ENCODE data around the gene PLXNA4.

The PLXNA4 gene

GRCh38 chr7:132544025-132544424 is 32.2 kb downstream of the PLXNA4 start:
- no peaks in the 10 kb centered on the region for H3K27me3 ChIP-seq (ENCODE audit: control insufficient read depth, insufficient read depth, low read length)
- H3K4me1 ChIP-seq (ENCODE audit: control insufficient read depth, insufficient read depth, low read length) = peaks cover 14% of the 10 kb centered on the region
- no peak overlapping the region for H3K9ac ChIP-seq (ENCODE audit: low read depth, low read length)
- no peaks in the 10 kb centered on the region for H3K9me3 ChIP-seq (ENCODE audit: control insufficient read depth, insufficient read depth, low read length)
- H3K4me3 ChIP-seq (ENCODE audit: low read depth, low read length) = no peak overlapping the region
- H3K36me3 ChIP-seq (ENCODE audit: control insufficient read depth, insufficient read depth, low read length) = no peaks in the 10 kb centered on the region

- Histone ChIP-seq H3K9me3 (ENCODE audit: control insufficient read depth, insufficient read depth, low read length) (no peaks in the 10 kb centered on the region), H3K9ac (ENCODE audit: low read depth, low read length) (no peak overlapping the region), H3K4me1 (ENCODE audit: control insufficient read depth, insufficient read depth, low read length) (peaks cover 14% of the 10 kb centered on the region), H3K27me3 (ENCODE audit: control insufficient read depth, insufficient read depth, low read length) (no peaks in the 10 kb centered on the region), H3K36me3 (ENCODE audit: control insufficient read depth, insufficient read depth, low read length) (no peaks in the 10 kb centered on the region), H3K4me3 (ENCODE audit: low read depth, low read length) (no peak overlapping the region)
These were observed 33.4 kb downstream of the PLXNA4 start for GRCh38 chr7:132542895-132543294.

GRCh38 chr7:132541656-132542055 is 34.6 kb downstream of the PLXNA4 start:
- H3K27me3 ChIP-seq (ENCODE audit: control insufficient read depth, insufficient read depth, low read length) = peaks cover 5% of the 10 kb centered on the region
- H3K36me3 ChIP-seq (ENCODE audit: control insufficient read depth, insufficient read depth, low read length) = no peaks in the 10 kb centered on the region
- peaks cover 14% of the 10 kb centered on the region for H3K4me1 ChIP-seq (ENCODE audit: control insufficient read depth, insufficient read depth, low read length)
- H3K4me3 ChIP-seq (ENCODE audit: low read depth, low read length) = no peak overlapping the region
- H3K9ac ChIP-seq (ENCODE audit: low read depth, low read length) = no peak overlapping the region
- no peaks in the 10 kb centered on the region for H3K9me3 ChIP-seq (ENCODE audit: control insufficient read depth, insufficient read depth, low read length)

DNA sequence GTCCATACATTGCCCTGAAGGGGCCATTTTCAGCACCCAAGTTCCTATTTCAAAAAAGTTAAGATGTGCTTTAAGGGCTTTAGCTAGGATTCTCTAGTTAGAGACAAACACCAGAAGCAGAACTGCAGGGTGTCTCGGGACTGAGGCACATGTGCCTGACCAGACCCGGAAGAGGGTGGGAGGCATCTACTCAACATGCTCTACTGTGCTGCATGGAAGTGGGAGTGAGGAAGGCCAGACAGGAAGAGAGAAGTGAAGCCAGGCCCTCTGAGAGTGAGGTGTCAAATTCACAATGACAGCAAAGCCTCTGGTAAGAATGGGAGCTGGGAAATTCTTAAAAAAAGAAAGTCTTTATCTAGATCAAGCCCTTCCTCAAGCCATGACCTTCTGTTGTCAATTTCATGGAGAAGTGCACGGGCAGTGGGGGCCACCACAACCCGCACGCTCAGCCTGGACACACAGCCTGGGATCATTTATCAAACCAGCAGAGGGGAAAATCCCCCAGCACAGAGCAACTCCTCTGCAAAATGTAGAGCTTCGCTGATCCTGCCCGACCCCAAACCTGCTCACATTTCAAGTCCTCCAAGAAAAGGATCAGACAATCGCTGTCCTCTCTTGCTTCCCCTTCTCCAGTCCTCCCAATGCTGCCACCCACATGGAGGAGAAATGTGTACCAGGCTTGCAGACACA is 38.7 kb downstream of the PLXNA4 start:
- Histone ChIP-seq H3K4me1 (ENCODE audit: control insufficient read depth, insufficient read depth, low read length) (peaks cover 4% of the 10 kb centered on the region), H3K9me3 (ENCODE audit: control insufficient read depth, insufficient read depth, low read length) (no peaks in the 10 kb centered on the region), H3K9ac (ENCODE audit: low read depth, low read length) (no peak overlapping the region), H3K4me3 (ENCODE audit: low read depth, low read length) (no peak overlapping the region), H3K36me3 (ENCODE audit: control insufficient read depth, insufficient read depth, low read length) (no peaks in the 10 kb centered on the region), H3K27me3 (ENCODE audit: control insufficient read depth, insufficient read depth, low read length) (peaks cover 5% of the 10 kb centered on the region)

DNA sequence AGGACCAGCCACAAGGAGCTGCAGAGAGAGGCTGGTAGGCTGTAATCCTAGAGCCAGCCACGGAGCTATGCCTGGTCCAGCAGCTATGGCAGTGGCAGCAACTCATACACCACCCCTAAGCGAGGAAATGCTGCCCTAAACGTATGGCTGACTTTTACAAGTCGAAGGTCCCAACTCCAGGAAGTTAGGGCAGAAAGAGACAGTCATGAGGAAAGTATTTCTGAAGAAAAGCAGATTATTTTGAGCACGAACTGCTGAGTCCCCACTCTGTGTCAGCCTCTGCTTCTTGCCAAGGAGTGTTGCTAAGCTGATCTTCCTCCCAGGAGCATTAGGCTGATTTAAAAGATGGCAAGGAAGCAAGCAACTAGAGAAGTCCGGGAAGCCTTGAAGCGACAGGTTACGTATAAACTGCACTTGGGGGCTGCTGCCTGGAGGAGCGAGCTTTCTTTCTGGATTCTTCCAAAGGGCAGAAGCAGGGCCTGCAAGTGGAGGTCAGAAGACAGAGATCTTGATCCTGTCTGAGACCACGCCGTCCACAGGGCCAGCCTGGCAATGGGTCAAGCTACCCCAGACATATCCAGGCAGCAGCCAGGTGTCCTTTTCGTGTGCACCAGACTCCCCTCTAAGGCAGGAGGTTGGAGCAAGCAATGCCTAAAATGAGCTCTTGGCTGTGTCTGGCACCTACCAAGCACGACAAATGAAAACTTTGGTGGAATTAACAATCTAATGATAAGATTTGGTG is 39.4 kb downstream of the PLXNA4 start:
- Histone ChIP-seq H3K9me3 (ENCODE audit: control insufficient read depth, insufficient read depth, low read length) (no peaks in the 10 kb centered on the region), H3K4me3 (ENCODE audit: low read depth, low read length) (no peak overlapping the region), H3K4me1 (ENCODE audit: control insufficient read depth, insufficient read depth, low read length) (peaks cover 4% of the 10 kb centered on the region), H3K27me3 (ENCODE audit: control insufficient read depth, insufficient read depth, low read length) (peaks cover 5% of the 10 kb centered on the region), H3K36me3 (ENCODE audit: control insufficient read depth, insufficient read depth, low read length) (no peaks in the 10 kb centered on the region), H3K9ac (ENCODE audit: low read depth, low read length) (no peak overlapping the region)

DNA sequence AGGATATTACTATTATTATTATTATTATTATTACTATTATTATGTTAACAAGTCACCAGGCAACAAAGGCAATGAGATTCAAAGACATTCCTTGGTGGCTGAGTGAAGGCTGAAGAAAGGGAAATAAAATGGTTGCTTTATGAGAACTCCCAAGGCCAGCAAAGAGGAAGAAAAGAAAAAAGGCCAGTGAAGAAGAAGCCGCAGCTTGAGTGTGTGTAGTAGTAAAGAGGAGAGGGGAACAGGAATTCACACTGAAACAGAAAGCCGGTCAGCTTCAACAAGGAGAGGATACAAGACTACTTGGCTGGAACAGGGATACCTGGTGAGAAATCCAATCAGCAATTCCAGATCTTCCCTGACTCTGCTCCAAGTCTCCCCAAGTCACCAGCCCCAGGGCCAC is 42.4 kb downstream of the PLXNA4 start:
- H3K4me1 ChIP-seq (ENCODE audit: control insufficient read depth, insufficient read depth, low read length) = no peaks in the 10 kb centered on the region
- H3K27me3 ChIP-seq (ENCODE audit: control insufficient read depth, insufficient read depth, low read length) = peaks cover 5% of the 10 kb centered on the region
- H3K9me3 ChIP-seq (ENCODE audit: control insufficient read depth, insufficient read depth, low read length) = no peaks in the 10 kb centered on the region
- no peak overlapping the region for H3K9ac ChIP-seq (ENCODE audit: low read depth, low read length)
- no peaks in the 10 kb centered on the region for H3K36me3 ChIP-seq (ENCODE audit: control insufficient read depth, insufficient read depth, low read length)
- no peak overlapping the region for H3K4me3 ChIP-seq (ENCODE audit: low read depth, low read length)

- H3K4me3 ChIP-seq (ENCODE audit: low read depth, low read length) = no peak overlapping the region
- H3K36me3 ChIP-seq (ENCODE audit: control insufficient read depth, insufficient read depth, low read length) = no peaks in the 10 kb centered on the region
- H3K27me3 ChIP-seq (ENCODE audit: control insufficient read depth, insufficient read depth, low read length) = peaks cover 4% of the 10 kb centered on the region
- no peak overlapping the region for H3K9ac ChIP-seq (ENCODE audit: low read depth, low read length)
- no peaks in the 10 kb centered on the region for H3K4me1 ChIP-seq (ENCODE audit: control insufficient read depth, insufficient read depth, low read length)
- no peaks in the 10 kb centered on the region for H3K9me3 ChIP-seq (ENCODE audit: control insufficient read depth, insufficient read depth, low read length)
These were observed 44.0 kb downstream of the PLXNA4 start for GRCh38 chr7:132532281-132532680.

DNA sequence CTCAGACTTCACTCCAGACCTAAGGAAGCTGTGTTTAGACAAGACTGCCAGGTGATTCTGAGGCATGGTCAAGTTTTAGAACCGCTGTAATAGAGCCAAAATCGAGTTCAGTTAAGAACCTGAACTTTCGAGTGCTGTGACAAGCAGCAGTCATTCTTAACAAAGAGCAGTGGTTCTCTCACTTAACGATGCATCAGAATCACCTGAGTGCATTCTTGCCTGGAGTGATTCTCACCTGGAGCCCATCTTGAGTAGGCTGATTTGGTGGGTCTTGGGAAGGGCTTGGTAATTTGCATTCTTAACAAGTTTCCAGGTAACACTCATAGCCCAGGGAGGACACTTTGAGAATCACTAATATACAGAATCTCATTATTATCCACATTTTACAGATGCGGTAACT is 44.7 kb downstream of the PLXNA4 start:
- H3K4me1 ChIP-seq (ENCODE audit: control insufficient read depth, insufficient read depth, low read length) = no peaks in the 10 kb centered on the region
- H3K4me3 ChIP-seq (ENCODE audit: low read depth, low read length) = no peak overlapping the region
- no peak overlapping the region for H3K9ac ChIP-seq (ENCODE audit: low read depth, low read length)
- H3K36me3 ChIP-seq (ENCODE audit: control insufficient read depth, insufficient read depth, low read length) = no peaks in the 10 kb centered on the region
- H3K27me3 ChIP-seq (ENCODE audit: control insufficient read depth, insufficient read depth, low read length) = no peaks in the 10 kb centered on the region
- no peaks in the 10 kb centered on the region for H3K9me3 ChIP-seq (ENCODE audit: control insufficient read depth, insufficient read depth, low read length)

DNA sequence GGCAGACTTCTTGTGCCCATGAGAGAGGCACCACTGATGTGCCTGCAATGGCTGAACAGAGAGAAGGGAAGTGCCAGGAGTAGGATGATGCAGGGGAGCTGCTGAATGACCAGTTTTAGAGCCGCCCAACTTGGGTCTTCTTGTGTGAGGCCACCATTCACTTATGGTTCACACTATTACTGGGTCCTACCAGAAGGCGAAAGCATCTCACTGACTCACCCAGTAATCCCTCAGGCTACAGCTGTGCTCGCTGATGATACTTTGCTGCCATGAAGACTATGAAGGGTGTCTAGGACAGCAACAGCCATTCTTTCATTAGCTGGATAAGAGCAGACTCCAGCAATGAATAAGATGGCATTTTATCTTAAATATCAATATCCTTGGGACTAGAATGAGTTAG is 47.6 kb downstream of the PLXNA4 start:
- Histone ChIP-seq H3K9me3 (ENCODE audit: control insufficient read depth, insufficient read depth, low read length) (no peaks in the 10 kb centered on the region), H3K4me3 (ENCODE audit: low read depth, low read length) (no peak overlapping the region), H3K9ac (ENCODE audit: low read depth, low read length) (no peak overlapping the region), H3K4me1 (ENCODE audit: control insufficient read depth, insufficient read depth, low read length) (no peaks in the 10 kb centered on the region), H3K36me3 (ENCODE audit: control insufficient read depth, insufficient read depth, low read length) (no peaks in the 10 kb centered on the region), H3K27me3 (ENCODE audit: control insufficient read depth, insufficient read depth, low read length) (no peaks in the 10 kb centered on the region)

DNA sequence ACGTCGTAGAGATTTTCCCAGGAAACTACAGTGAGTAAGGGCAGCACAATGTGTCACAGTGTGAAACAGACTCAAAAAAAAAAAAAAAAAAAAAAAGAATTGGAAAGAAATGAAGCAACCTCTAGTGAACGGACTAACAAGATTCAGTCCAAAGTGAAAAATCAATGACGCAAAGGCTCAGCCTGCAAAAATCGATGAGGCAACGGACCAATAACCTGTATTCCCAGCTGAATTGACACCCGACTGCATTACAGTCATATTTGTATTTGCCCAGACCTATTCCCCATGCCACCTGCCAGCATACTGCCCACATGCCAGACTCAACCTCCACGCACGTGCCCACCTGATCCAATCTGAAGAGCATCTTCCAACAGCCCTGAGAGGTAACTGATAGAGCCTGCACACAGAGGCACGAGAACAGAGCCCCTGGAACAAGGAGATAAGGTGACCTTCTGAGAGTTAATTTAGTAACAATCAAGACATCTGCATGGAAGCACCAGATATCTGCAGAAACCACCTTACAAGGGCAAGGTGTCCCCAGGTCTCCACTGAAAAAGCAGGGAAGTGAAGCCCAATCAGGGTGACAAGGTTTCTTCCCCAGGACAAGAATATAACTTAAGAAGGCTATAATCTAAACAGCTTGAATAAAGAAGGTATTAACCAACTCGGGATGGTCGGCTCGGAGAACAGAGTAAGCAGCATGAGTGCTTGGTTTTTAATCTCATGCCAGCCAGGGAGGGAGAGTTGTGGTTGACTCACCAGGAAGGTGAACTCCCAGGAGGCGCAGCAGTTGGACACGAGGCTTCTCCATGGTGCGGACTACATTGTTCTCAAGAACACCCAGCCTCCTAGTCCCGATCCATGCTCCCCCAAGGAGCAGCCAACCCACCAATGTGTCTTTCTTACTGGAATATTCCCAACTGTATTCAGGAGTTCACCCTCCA is 48.5 kb downstream of the PLXNA4 start:
- Histone ChIP-seq H3K36me3 (ENCODE audit: control insufficient read depth, insufficient read depth, low read length) (no peaks in the 10 kb centered on the region), H3K4me1 (ENCODE audit: control insufficient read depth, insufficient read depth, low read length) (no peaks in the 10 kb centered on the region), H3K27me3 (ENCODE audit: control insufficient read depth, insufficient read depth, low read length) (no peaks in the 10 kb centered on the region), H3K9ac (ENCODE audit: low read depth, low read length) (no peak overlapping the region), H3K9me3 (ENCODE audit: control insufficient read depth, insufficient read depth, low read length) (no peaks in the 10 kb centered on the region), H3K4me3 (ENCODE audit: low read depth, low read length) (no peak overlapping the region)

DNA sequence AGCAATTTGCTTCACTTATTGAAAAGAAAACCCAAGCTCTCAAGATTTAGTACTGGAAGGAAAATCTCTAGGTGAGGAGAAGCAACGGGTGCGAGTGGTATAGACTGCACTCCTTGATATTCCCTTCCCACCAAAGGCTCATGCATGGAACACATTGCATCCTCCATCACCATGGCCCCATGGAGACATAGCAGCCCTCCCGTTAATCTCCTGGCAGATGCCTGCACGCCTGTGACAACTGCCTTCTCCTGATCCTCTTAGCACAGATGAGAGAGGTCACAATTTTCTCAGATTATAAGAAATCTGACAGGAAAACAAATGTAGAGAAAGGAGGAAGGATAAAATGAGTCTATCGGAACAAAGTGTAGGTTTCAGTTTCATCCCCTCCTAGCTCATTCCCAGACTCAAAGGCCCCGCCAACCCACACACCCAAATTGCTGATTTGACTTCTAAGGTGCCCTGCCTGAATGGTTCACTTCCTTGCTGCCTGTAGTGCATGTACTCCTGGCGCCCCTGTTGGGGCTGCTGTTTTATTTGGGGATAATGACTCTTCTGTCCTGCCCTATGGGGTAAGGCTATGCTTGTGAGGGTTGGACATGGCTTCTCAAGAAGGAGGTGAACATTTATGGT is 50.0 kb downstream of the PLXNA4 start:
- Histone ChIP-seq H3K36me3 (ENCODE audit: control insufficient read depth, insufficient read depth, low read length) (no peaks in the 10 kb centered on the region), H3K4me3 (ENCODE audit: low read depth, low read length) (no peak overlapping the region), H3K4me1 (ENCODE audit: control insufficient read depth, insufficient read depth, low read length) (no peaks in the 10 kb centered on the region), H3K9me3 (ENCODE audit: control insufficient read depth, insufficient read depth, low read length) (no peaks in the 10 kb centered on the region), H3K9ac (ENCODE audit: low read depth, low read length) (no peak overlapping the region), H3K27me3 (ENCODE audit: control insufficient read depth, insufficient read depth, low read length) (no peaks in the 10 kb centered on the region)
